Adipose tissue (tissue), 3 donors: ENCODE data around the gene DDX18. TPM values are rescaled to one million over a fixed set of nuclear protein-coding genes. Genes with fewer than 3 reads are reported as not detected.
"Not testable (repeated sequence)": the region's sequence is repeated elsewhere in the genome, so short reads cannot be mapped to it uniquely, and the experiment has no call there.

Experiments used
- H3K27ac ChIP-seq: one replicate; pipeline ENCODE4 v1.5.1; 2013; ENCODE audit warnings: low read depth, low read length
- WGBS, 3 donors: extraction: QIAGEN DNeasy Blood & Tissue Kit; methylation state at CpG; one replicate each; pipeline ENCODE4 v1.1.7; 2013; 5-methylcytosine and 5-hydroxymethylcytosine counted together
- polyA plus RNA-seq, 3 donors: library from polyadenylated mRNA; stranded (reverse); fragments of 200-250 nt; gene quantifications; one replicate each; pipeline ENCODE4 v1.2.3, GENCODE V29; 2013
- donor health status: healthy with polysubstance abuse.
- donor health status: Bipolar disorder and iron deficiency.
- donor health status: healthy.

The DDX18 gene
- polyA plus RNA-seq = 10 to 100 TPM; 13.4 to 31.4 (median 20.0) TPM

GRCh38 chr2:117814417-117815264 is at the start of gene DDX18:
TSS of gene DDX18 (plus strand) at chr2:117814691. CDS start at chr2:117814778, 87 bp downstream.
- 0 to 1% (median 0%) methylated on average over 51 to 57 of the region's 57 CpGs for WGBS, 3 donors
- no peak within 1 kb of the TSS for H3K27ac ChIP-seq

DNA sequence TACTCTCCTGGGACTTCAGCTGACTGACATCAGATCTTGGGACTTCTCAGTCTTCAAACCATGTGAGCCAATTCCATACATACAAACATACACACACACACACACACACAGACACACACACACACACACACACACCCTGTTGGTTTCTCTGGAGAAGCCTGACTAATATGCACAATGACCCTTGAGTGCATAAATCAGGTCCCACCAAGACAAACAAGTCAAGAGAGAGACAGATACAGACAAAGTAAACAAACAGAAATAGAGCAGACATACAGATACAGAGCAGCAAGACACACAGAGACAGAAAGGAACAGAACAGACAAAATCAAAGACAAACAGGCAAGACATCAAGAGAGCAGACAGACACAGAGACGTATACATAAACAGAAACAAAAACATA is 43.8 kb upstream of the DDX18 start:
- WGBS, 3 donors = 50 to 67% (median 57%) methylated on average over 1 of the region's 1 CpG
- no peak overlapping the region for H3K27ac ChIP-seq

DNA sequence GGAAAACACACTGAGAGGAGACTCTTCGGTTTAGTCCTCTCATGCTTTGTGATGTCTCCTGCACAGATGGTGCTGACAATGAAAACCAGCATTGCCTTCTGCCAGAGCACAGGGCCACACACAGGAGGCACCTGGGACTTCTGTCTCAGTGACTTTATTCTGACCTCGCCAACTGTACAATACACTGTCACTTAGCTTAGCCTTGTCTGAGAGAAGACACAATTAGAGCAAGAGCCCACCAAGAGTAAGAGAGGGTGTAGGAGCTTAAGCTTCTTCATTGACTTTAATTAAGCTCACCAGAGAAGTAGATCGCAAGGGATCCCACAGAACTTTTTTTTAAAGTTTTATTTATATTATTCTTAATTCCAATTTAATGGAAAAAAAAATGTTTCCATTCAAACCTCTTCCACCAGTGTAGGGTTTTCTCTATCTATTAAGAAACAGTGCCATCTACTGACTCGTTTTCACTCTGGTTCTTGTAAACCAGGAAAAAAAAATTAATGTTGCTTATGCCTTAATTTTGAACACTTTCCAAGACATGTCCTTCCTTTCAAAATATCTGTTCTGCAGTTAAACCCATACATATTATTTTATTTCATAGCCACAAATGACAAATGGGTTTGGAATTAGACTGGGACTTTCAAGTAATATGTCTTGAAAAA is 42.4 kb upstream of the DDX18 start:
- H3K27ac ChIP-seq = no peak overlapping the region
- 34 to 47% (median 38%) methylated on average over 4 of the region's 4 CpGs for WGBS, 3 donors

GRCh38 chr2:117774716-117775115 is 39.8 kb upstream of the DDX18 start:
- 78 to 86% (median 79%) methylated on average over 1 of the region's 1 CpG for WGBS, 3 donors
- H3K27ac ChIP-seq = no peak overlapping the region

GRCh38 chr2:117775703-117776219 is 38.7 kb upstream of the DDX18 start:
- no peak overlapping the region for H3K27ac ChIP-seq

GRCh38 chr2:117776888-117777287 is 37.6 kb upstream of the DDX18 start:
- 78 to 90% (median 79%) methylated on average over 8 of the region's 8 CpGs for WGBS, 3 donors
- no peak overlapping the region for H3K27ac ChIP-seq

GRCh38 chr2:117785740-117786139 is 28.8 kb upstream of the DDX18 start:
- H3K27ac ChIP-seq = no peak overlapping the region

GRCh38 chr2:117786520-117786919 is 28.0 kb upstream of the DDX18 start:
- no peak overlapping the region for H3K27ac ChIP-seq

DNA sequence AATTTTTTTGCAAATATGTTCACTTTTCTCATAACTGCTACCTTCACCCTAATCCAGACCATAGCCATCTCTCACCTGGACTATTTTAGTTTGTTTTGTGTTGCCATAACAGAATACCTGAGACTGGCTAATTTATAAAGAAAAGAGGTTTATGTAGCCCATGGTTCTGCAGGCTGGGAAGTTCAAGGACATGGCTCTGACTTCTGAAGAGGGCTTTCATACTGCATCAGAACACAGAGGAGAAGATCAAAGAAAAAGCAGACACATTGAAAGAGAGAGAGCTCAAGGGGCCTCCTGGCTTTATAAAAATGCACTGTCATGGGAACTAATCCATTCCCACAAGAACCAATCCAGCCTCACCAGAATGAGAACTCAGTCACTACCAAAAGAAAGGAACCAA is 25.0 kb upstream of the DDX18 start:
- no peak overlapping the region for H3K27ac ChIP-seq

- WGBS, 3 donors = 44 to 76% (median 68%) methylated on average over 2 of the region's 2 CpGs
- H3K27ac ChIP-seq = no peak overlapping the region
Observed at GRCh38 chr2:117794668-117795067, 19.8 kb upstream of the DDX18 start.

GRCh38 chr2:117801826-117802225 is 12.7 kb upstream of the DDX18 start:
- no peak overlapping the region for H3K27ac ChIP-seq

DNA sequence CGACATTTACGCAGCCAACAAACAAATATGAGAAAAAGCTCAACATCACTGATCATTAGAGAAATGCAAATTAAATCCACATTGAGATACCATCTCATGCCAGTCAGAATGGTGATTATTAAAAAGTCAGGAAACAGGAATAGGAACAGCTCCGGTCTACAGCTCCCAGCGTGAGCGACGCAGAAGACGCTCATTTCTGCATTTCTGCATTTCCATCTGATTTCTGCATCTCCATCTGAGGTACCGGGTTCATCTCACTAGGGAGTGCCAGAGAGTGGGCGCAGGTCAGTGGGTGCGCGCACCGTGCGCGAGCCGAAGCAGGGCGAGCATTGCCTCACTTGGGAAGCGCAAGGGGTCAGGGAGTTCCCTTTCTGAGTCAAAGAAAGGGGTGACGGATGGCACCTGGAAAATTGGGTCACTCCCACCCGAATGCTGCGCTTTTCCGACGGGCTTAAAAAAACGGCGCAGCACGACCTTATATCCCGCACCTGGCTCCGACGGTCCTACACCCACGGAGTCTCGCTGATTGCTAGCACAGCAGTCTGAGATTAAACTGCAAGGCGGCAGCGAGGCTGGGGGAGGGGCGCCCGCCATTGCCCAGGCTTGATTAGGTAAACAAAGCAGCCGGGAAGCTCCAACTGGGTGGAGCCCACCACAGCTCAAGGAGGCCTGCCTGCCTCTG is 10.7 kb upstream of the DDX18 start:
- WGBS, 3 donors = 35 to 50% (median 40%) methylated on average over 22 to 28 of the region's 35 CpGs
- H3K27ac ChIP-seq = not testable (repeated sequence)

GRCh38 chr2:117812443-117812842 is 2.0 kb upstream of the DDX18 start:
- WGBS, 3 donors = 57 to 73% (median 65%) methylated on average over 4 of the region's 4 CpGs

GRCh38 chr2:117815946-117816345 is 1.5 kb downstream of the DDX18 start:
- no peak overlapping the region for H3K27ac ChIP-seq
- WGBS, 3 donors = 89 to 97% (median 93%) methylated on average over 3 of the region's 3 CpGs

More at GRCh38 chr2:117812443-117812842, 2.0 kb upstream of the DDX18 start:
- H3K27ac ChIP-seq = no peak overlapping the region

- no peak overlapping the region for H3K27ac ChIP-seq
- WGBS, 3 donors = 93 to 98% (median 96%) methylated on average over 3 of the region's 3 CpGs
Observed at GRCh38 chr2:117818921-117819320, 4.4 kb downstream of the DDX18 start.

GRCh38 chr2:117820444-117820843 is 6.0 kb downstream of the DDX18 start:
- no peak overlapping the region for H3K27ac ChIP-seq
- WGBS, 3 donors = 89 to 95% (median 89%) methylated on average over 1 of the region's 1 CpG

- H3K27ac ChIP-seq = no peak overlapping the region
- 90 to 94% (median 93%) methylated on average over 8 of the region's 8 CpGs for WGBS, 3 donors
Observed at GRCh38 chr2:117825437-117825836, 10.9 kb downstream of the DDX18 start.

GRCh38 chr2:117827464-117827863 is 13.0 kb downstream of the DDX18 start:
- H3K27ac ChIP-seq = not testable (repeated sequence)
- WGBS, 3 donors = 97 to 98% (median 98%) methylated on average over 5 of the region's 5 CpGs

GRCh38 chr2:117828870-117829269 is 14.4 kb downstream of the DDX18 start:
- no peak overlapping the region for H3K27ac ChIP-seq
- 68 to 86% (median 73%) methylated on average over 2 of the region's 2 CpGs for WGBS, 3 donors
